Ovary (tissue), 10 donors: Measurements from ENCODE around the gene CREG2. TPM values are rescaled to one million over a fixed set of nuclear protein-coding genes. Genes with fewer than 3 reads are reported as not detected.
A peak's percentile ranks its signal among the peaks of the same experiment; 100 is the strongest.

Experiments used
- DNase-seq, 5 donors: peaks; one replicate each; pipeline ENCODE4 v3.0.0-alpha.2; 2019 to 2020
- H3K27ac ChIP-seq, 2 donors: fragments of 200-600 bp; one replicate each; pipeline versions ENCODE4 v1.5.1 to v1.8.0; 2019 to 2022
- H3K27me3 ChIP-seq: fragments of 200-600 bp; one replicate; pipeline ENCODE4 v1.8.0; 2022
- H3K36me3 ChIP-seq: fragments of 200-600 bp; sonication (generic); one replicate; pipeline ENCODE4 v1.5.1; 2019
- H3K4me1 ChIP-seq: one replicate; pipeline ENCODE4 v1.8.1; 2013; ENCODE audit warnings: mild to moderate bottlenecking, moderate library complexity; ENCODE audit not compliant: insufficient read depth
- H3K4me3 ChIP-seq: fragments of 200-600 bp; sonication (generic); one replicate; pipeline ENCODE4 v1.5.1; 2017
- H3K9me3 ChIP-seq, 2 donors: fragments of 200-600 bp in 1 of 2; sonication (generic) in 1 of 2; one replicate each; pipeline versions ENCODE4 v1.5.1 to v1.8.1; 2013 to 2019; ENCODE audit warnings: mild to moderate bottlenecking in 1 of 2, moderate library complexity in 1 of 2
- CTCF ChIP-seq, 3 donors: fragments of 450-650 bp in 2 of 3; fragments of 200-600 bp in 1 of 3; IDR thresholded peaks; one replicate each; pipeline versions ENCODE4 v1.5.1 to v1.8.0; 2016 to 2022; ENCODE audit warnings: antibody characterized with exemption in 3 of 3, mild to moderate bottlenecking in 1 of 3
- EP300 ChIP-seq: sonication (generic); formaldehyde crosslinking; IDR thresholded peaks from one replicate; pipeline ENCODE4 v1.6.1; 2017; ENCODE audit warnings: antibody characterized with exemption
- POLR2A ChIP-seq: fragments of 450-650 bp; IDR thresholded peaks from one replicate; pipeline ENCODE4 v1.6.1; 2017; ENCODE audit warnings: antibody characterized with exemption, mild to moderate bottlenecking, moderate library complexity
- WGBS, 3 donors: extraction: QIAGEN DNeasy Blood & Tissue Kit in 1 of 3; methylation state at CpG; one replicate each; pipeline versions ENCODE4 v1.1.5 to v1.1.7; 2013 to 2017; 5-methylcytosine and 5-hydroxymethylcytosine counted together
- intact Hi-C, 4 donors: fragments of 100-400 bp; cut with DNase I; formaldehyde crosslinking; loops; one replicate each; pipeline versions ENCODE4 v1.11.0 to v1.15.1; 2022 to 2023
- long read RNA-seq, 3 donors: library from polyadenylated mRNA in 2 of 3; unstranded in 2 of 3; transcript quantifications; one replicate each; pipeline ENCODE4 v2.0.0 and lab custom pipeline, GENCODE V29; 2021 to 2026
- polyA plus RNA-seq, 2 donors: library from polyadenylated mRNA; stranded (reverse); fragments of 200-250 nt in 1 of 2; fragments of 350-450 nt in 1 of 2; fragmentation: Illumina TruSeq in 1 of 2; extraction: RNeasy Lipid Tissue Mini Kit (QIAGEN cat#74804) in 1 of 2; gene quantifications; one replicate each; pipeline ENCODE4 v1.2.3, GENCODE V29; 2013 to 2014
- total RNA-seq, 7 donors: library from RNA; depleted of rRNA in 2 of 7; stranded (reverse); fragments of >200 nt in 2 of 7; fragmentation: NEBNext Ultra II Directional in 3 of 7; extraction: Animal tissue kit (Norgen Biotek cat#: 25700) in 3 of 7; gene quantifications; one replicate each; pipeline versions ENCODE4 v1.1.0 to v1.2.4, GENCODE V29; 2016 to 2023
- donor health status: DM: no; HTN: no; CAD: no; lungs with moderate emphysema.
- donor health status: DM: no; HTN: no; CAD: no.
- donor health status: Bipolar disorder and iron deficiency.
- donor health status: DM: yes; HTN: yes; CAD: no.
- donor health status: DM: no; HTN: no; CAD: no.
- donor health status: DM: yes; HTN: yes; CAD: no.

CREG2 gene
- total RNA-seq (under 1 TPM in 6 of 7 donors, not detected in 1; 0.05 to 0.57 (median 0.36) TPM), polyA plus RNA-seq (under 1 TPM; 0.04 to 0.05 TPM)
- long read RNA-seq, donor 1: 0 reads
- long read RNA-seq, donor 2: 0 reads
- long read RNA-seq, donor 3: 0 reads

- peak within 1 kb of the TSS; percentile 8 for H3K4me3 ChIP-seq
- no peaks in the 10 kb centered on the region for H3K36me3 ChIP-seq
- TF ChIP-seq EP300 (no peak), CTCF (IDR thresholded peaks at IDR 0.05) (peak in 1 of 3 donors; percentile 30), POLR2A (no peak)
- H3K27ac ChIP-seq: no peak within 1 kb of the TSS
- H3K4me1 ChIP-seq: no peaks in the 10 kb centered on the region
- H3K27me3 ChIP-seq: no peaks in the 10 kb centered on the region
- intact Hi-C loops: no loop called here
- peak; percentile 27 to 74 (median 47) for DNase-seq
- no peaks in the 10 kb centered on the region for H3K9me3 ChIP-seq
- WGBS, 3 donors: 0 to 1% (median 0%) methylated on average over 62 to 79 of the region's 79 CpGs
These were observed at the start of gene CREG2 for GRCh38 chr2:101387151-101387834. CREG2 (minus strand) TSS chr2:101387503; CDS start chr2:101387457, 46 bp downstream.

DNA sequence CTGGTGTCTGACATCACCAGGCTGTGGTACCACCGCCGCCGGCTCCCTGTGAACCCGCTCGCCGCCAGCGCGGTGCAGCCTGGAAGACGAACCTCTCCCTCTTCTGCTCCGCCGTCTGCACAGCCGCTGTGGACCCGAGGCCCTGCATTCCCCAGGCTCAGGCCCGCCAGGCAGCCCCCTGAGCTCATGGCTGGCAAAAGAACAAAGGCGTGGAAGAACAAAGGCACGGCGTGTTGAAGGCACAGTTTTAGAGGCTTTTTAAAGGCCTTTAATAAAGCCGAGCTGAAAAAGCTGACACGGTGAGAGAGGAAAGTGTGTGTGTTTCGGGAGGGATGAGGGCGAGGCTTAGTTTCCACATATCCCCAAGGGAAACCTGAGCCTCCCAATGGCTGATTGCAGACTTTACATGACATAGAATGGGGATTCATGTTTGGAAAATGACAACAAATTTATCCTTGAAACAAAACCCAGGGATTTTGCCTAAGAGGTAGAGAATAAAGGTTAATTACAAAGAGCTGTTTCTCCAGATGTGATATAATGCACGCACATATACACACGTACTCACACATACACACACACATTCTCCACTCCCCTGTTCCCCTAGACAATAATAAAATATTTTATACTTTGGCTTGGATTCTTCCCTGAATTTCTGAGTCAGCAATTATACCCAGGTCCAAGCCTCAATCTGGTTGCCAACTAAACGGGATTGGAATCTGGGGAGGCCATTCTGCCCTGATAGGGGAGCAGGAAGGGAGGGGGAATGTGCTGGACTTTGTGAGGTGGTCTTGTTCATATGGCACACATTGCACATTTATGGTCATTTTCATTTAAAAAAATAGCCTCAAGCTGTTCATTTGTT, 47.9 kb upstream of the CREG2 start:
- Histone ChIP-seq H3K27ac (no peak overlapping the region), H3K9me3 (no peaks in the 10 kb centered on the region), H3K36me3 (no peaks in the 10 kb centered on the region), H3K27me3 (no peaks in the 10 kb centered on the region), H3K4me1 (peaks cover 10% of the 10 kb centered on the region), H3K4me3 (no peak overlapping the region)
- intact Hi-C loops: no loop called here
- TF ChIP-seq CTCF (IDR thresholded peaks at IDR 0.05) (no peak), POLR2A (no peak), EP300 (no peak)
- DNase-seq: peak in 4 of 5 donors; percentile 21 to 61 (median 40)
- 21 to 60% (median 45%) methylated on average over 24 of the region's 24 CpGs for whole genome bisulfite sequencing, 3 donors

DNA sequence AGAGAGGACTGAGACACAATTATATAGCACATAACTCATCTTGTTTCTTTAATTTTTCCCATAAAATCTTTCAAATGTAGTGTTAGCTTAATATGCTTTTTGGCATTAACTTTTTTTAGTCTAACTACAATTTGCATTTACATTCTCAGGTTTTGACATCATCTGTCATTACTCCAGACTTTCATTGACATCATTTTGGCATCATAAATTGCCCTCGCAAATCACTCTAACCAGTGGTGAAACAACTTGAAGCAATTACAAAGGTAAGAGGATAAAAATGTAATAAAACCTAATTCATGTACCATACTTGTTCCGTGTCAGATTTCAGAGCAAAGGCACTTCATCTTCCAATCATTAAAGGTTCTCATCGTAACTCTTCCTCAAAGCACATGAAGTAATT, 46.2 kb upstream of the CREG2 start:
- Histone ChIP-seq H3K27ac (no peak overlapping the region), H3K4me1 (peaks cover 5% of the 10 kb centered on the region), H3K27me3 (no peaks in the 10 kb centered on the region), H3K36me3 (no peaks in the 10 kb centered on the region), H3K9me3 (no peaks in the 10 kb centered on the region), H3K4me3 (no peak overlapping the region)
- DNase-seq: no peak
- 95 to 97% (median 95%) methylated on average over 3 of the region's 3 CpGs for WGBS, 3 donors
- TF ChIP-seq POLR2A (no peak), CTCF (IDR thresholded peaks at IDR 0.05) (no peak), EP300 (no peak)
- intact Hi-C loops: no loop called here

DNA sequence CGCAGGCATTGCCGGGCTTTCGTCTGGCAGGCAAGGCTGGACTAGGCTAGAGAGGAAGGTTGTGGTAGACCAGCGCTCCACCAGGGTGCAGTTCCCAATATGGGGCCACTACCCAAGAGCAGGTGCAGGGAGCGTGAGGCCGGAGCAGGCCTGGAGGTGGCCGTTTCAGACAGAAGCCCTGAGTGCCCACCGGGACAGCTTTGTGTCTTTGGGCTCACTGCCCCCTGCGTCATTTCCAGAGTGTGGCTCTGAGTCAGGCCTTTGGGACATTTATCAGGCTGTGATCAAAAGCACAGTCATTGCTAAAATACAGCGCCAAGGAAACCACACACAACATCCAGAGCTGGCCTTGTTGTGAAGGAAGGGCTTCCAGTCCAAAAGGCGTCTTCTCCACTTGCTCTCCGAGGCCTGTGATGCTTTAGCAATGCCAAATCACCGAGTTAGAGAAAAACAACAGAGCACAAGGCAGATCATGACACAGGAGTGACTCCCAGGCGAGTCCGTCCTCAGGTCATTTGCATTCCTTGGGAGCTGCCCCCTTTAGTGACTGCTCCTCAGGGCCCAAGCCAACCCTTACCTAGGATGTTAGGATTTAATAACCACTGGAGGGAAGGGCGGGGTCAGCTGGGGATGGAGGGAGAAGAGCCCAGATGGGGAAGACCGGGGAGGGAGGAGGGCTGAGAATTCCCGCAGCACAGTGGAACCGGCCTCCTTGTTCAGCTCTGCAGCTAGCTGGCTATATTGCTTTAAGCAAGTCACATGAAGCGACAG, 45.3 kb upstream of the CREG2 start:
- no peak for DNase-seq
- no peaks in the 10 kb centered on the region for H3K27me3 ChIP-seq
- TF ChIP-seq EP300: no peak
- TF ChIP-seq CTCF (IDR thresholded peaks at IDR 0.05): no peak
- TF ChIP-seq POLR2A: no peak
- WGBS, 3 donors: 88 to 92% (median 88%) methylated on average over 20 of the region's 20 CpGs
- H3K27ac ChIP-seq: no peak overlapping the region
- no peaks in the 10 kb centered on the region for H3K36me3 ChIP-seq
- intact Hi-C loops: no loop called here
- H3K4me3 ChIP-seq: no peak overlapping the region
- H3K9me3 ChIP-seq: no peaks in the 10 kb centered on the region
- H3K4me1 ChIP-seq: peaks cover 5% of the 10 kb centered on the region
